SK-N-MC (cell line): ENCODE measurements around the gene MTG2.

Experiments used
- DNase-seq: peaks from one replicate; pipeline ENCODE4 v3.0.0-alpha.2; 2011; ENCODE audit warnings: low read depth, low spot score
- H3K27ac ChIP-seq: fragments of 200-600 bp; sonication (generic); 2 replicates; pipeline ENCODE4 v1.5.1; 2016; ENCODE audit warnings: mixed run types
- H3K36me3 ChIP-seq: fragments of 200-600 bp; sonication (generic); 2 replicates; pipeline ENCODE4 v1.6.1; 2017; ENCODE audit warnings: antibody characterized with exemption, low read length, mixed read lengths; ENCODE audit not compliant: insufficient read depth
- H3K4me3 ChIP-seq: fragments of 200-600 bp; sonication (generic); 2 replicates; pipeline ENCODE4 v1.5.1; 2016
- H3K9ac ChIP-seq: fragments of 200-600 bp; sonication (generic); 2 replicates; pipeline ENCODE4 v1.8.0; 2017; ENCODE audit warnings: mixed run types, mixed read lengths; ENCODE audit not compliant: insufficient read length
- H3K9me3 ChIP-seq: fragments of 200-600 bp; sonication (generic); 2 replicates; pipeline ENCODE4 v1.6.1; 2017; ENCODE audit warnings: low read depth, mild to moderate bottlenecking, antibody characterized with exemption, low read length, moderate library complexity, mixed read lengths
- EZH2 ChIP-seq: fragments of 200-600 bp; sonication (generic); IDR thresholded peaks from one replicate; pipeline ENCODE4 v1.6.1; 2017; ENCODE audit warnings: antibody characterized with exemption
- FOXP2 ChIP-seq: optimal IDR thresholded peaks from 2 replicates; pipeline ENCODE3; 2011; ENCODE audit warnings: mild to moderate bottlenecking, moderate library complexity; ENCODE audit not compliant: insufficient read depth; ENCODE audit errors: extremely low read length, control extremely low read depth
- POLR2AphosphoS5 ChIP-seq: IDR thresholded peaks from 2 replicates; pipeline ENCODE4 v1.6.1; 2012; ENCODE audit warnings: mild to moderate bottlenecking, low read depth, low read length, borderline replicate concordance

MTG2 gene

GRCh38 chr20:62171245-62171644 lies 11.6 kb upstream of the MTG2 start:
- no peak overlapping the region for H3K4me3 ChIP-seq
- peaks cover 2% of the 10 kb centered on the region; the same call in 1 of the 2 replicates for H3K36me3 ChIP-seq
- H3K27ac ChIP-seq, result no peak overlapping the region
- TF ChIP-seq POLR2AphosphoS5, result no peak
- H3K9me3 ChIP-seq, result no peaks in the 10 kb centered on the region
- H3K9ac ChIP-seq, result no peak overlapping the region
- DNase-seq, result no peak

- H3K36me3 ChIP-seq, result no peaks in the 10 kb centered on the region; the same call in 1 of the 2 replicates
- DNase-seq, result no peak
- TF ChIP-seq EZH2 (no peak), FOXP2 (no peak), POLR2AphosphoS5 (no peak)
Measured at GRCh38 chr20:62172666-62173065, 10.2 kb upstream of the MTG2 start.

GRCh38 chr20:62174021-62174804 lies 8.6 kb upstream of the MTG2 start:
- Histone ChIP-seq H3K27ac (no peak overlapping the region), H3K9me3 (no peaks in the 10 kb centered on the region), H3K9ac (no peak overlapping the region), H3K4me3 (no peak overlapping the region), H3K36me3 (no peaks in the 10 kb centered on the region; the same call in 1 of the 2 replicates)
- no peak for TF ChIP-seq FOXP2
- TF ChIP-seq POLR2AphosphoS5, result no peak
- no peak for TF ChIP-seq EZH2
- no peak for DNase-seq

More at GRCh38 chr20:62172666-62173065, 10.2 kb upstream of the MTG2 start:
- no peak overlapping the region for H3K4me3 ChIP-seq
- H3K27ac ChIP-seq, result no peak overlapping the region
- no peaks in the 10 kb centered on the region for H3K9me3 ChIP-seq
- H3K9ac ChIP-seq, result no peak overlapping the region

- H3K9ac ChIP-seq, result no peak overlapping the region
- TF ChIP-seq EZH2 (no peak), POLR2AphosphoS5 (no peak), FOXP2 (no peak)
- DNase-seq, result no peak
- no peaks in the 10 kb centered on the region for H3K9me3 ChIP-seq
- H3K36me3 ChIP-seq, result no peaks in the 10 kb centered on the region; the same call in 1 of the 2 replicates
- H3K27ac ChIP-seq, result no peak overlapping the region
- H3K4me3 ChIP-seq, result no peak overlapping the region
Measured at GRCh38 chr20:62174870-62175624, 7.8 kb upstream of the MTG2 start.

- DNase-seq, result no peak
- Histone ChIP-seq H3K36me3 (no peaks in the 10 kb centered on the region; the same call in 1 of the 2 replicates), H3K4me3 (no peak overlapping the region), H3K9me3 (no peaks in the 10 kb centered on the region), H3K9ac (no peak overlapping the region), H3K27ac (no peak overlapping the region)
- TF ChIP-seq FOXP2, result no peak
- no peak for TF ChIP-seq EZH2
- no peak for TF ChIP-seq POLR2AphosphoS5
Measured at GRCh38 chr20:62175711-62176110, 7.1 kb upstream of the MTG2 start.

- H3K36me3 ChIP-seq, result no peaks in the 10 kb centered on the region; the same call in none of the 2 replicates
- DNase-seq, result no peak
- TF ChIP-seq POLR2AphosphoS5 (no peak), FOXP2 (no peak), EZH2 (no peak)
- H3K9me3 ChIP-seq, result no peaks in the 10 kb centered on the region
- H3K9ac ChIP-seq, result no peak overlapping the region
- no peak overlapping the region for H3K27ac ChIP-seq
- H3K4me3 ChIP-seq, result no peak overlapping the region
Measured at GRCh38 chr20:62176866-62177265, 6.0 kb upstream of the MTG2 start.

GRCh38 chr20:62177307-62177706 lies 5.5 kb upstream of the MTG2 start:
- DNase-seq, result no peak
- no peak overlapping the region for H3K9ac ChIP-seq
- H3K27ac ChIP-seq, result no peak overlapping the region
- no peaks in the 10 kb centered on the region; the same call in none of the 2 replicates for H3K36me3 ChIP-seq
- TF ChIP-seq EZH2 (no peak), POLR2AphosphoS5 (no peak), FOXP2 (no peak)
- no peaks in the 10 kb centered on the region for H3K9me3 ChIP-seq
- H3K4me3 ChIP-seq, result no peak overlapping the region

GRCh38 chr20:62178316-62179161 lies 4.3 kb upstream of the MTG2 start:
- no peak overlapping the region for H3K27ac ChIP-seq
- H3K9ac ChIP-seq, result no peak overlapping the region
- H3K4me3 ChIP-seq, result no peak overlapping the region
- no peak for DNase-seq
- TF ChIP-seq POLR2AphosphoS5, result no peak
- TF ChIP-seq FOXP2, result no peak
- TF ChIP-seq EZH2, result no peak
- no peaks in the 10 kb centered on the region for H3K9me3 ChIP-seq
- no peaks in the 10 kb centered on the region; the same call in none of the 2 replicates for H3K36me3 ChIP-seq
